ENCODE data around the gene NAA25. TPM values are rescaled to one million over a fixed set of nuclear protein-coding genes. Genes with fewer than 3 reads are reported as not detected.
A peak's percentile ranks its signal among the peaks of the same experiment; 100 is the strongest.

The NAA25 gene
- total and polyA plus RNA-seq, 9 of the 15 experiments (the other 6 are each of a cell fraction or from before 2014, with no cell fraction given): 26.6 to 59.6 (median 48.9) TPM

GRCh38 chr12:112125250-112125999 is 16.8 kb upstream of the NAA25 start, which contains the start of gene TRAFD1 (continued):
- TF ChIP-seq MYC (IDR thresholded peaks at IDR 0.05; ENCODE audit: low read depth, low read length) (0 out of 2 replicates have a peak, but pooled peaks have one; percentile 40), MYC (CRISPR knock-in tag; IDR thresholded peaks at IDR 0.05; ENCODE audit: borderline replicate concordance, low read depth) (no peak), UBTF (IDR thresholded peaks at IDR 0.05; ENCODE audit: borderline replicate concordance in 1 of 2, low read depth in 2 of 2, low read length in 2 of 2) (peak in 1 of 2 experiments; percentile 82; a peak in 2 of 4 replicates), ZNF586 (CRISPR knock-in tag; conservative IDR thresholded peaks at IDR 0.05) (no peak), ZNF511 (CRISPR knock-in tag; IDR thresholded peaks at IDR 0.05) (0 out of 2 replicates have a peak, but pooled peaks have one; percentile 51), NR2C2 (CRISPR knock-in tag; IDR thresholded peaks at IDR 0.05) (peak; percentile 45; the same call in 1 of the 2 replicates), NR2C2 (tag; IDR thresholded peaks at IDR 0.05) (no peak), MCM5 (IDR thresholded peaks at IDR 0.05; ENCODE audit: low read depth) (no peak), XRCC3 (IDR thresholded peaks at IDR 0.05) (no peak), THAP12 (CRISPR knock-in tag; IDR thresholded peaks at IDR 0.05) (peak; percentile 77), BCL6 (CRISPR knock-in tag; IDR thresholded peaks at IDR 0.05) (no peak), E2F6 (IDR thresholded peaks at IDR 0.05; ENCODE audit: borderline replicate concordance in 1 of 2, extremely low read depth in 1 of 2, insufficient read depth in 1 of 2, insufficient read length in 1 of 2, low read depth in 1 of 2, low read length in 1 of 2, poor library complexity in 1 of 2, severe bottlenecking in 1 of 2) (peak; percentile 36 to 55), ILF3 (IDR thresholded peaks at IDR 0.05; ENCODE audit: borderline replicate concordance) (no peak)
